Esophagus muscularis mucosa (tissue), 4 donors: ENCODE data around the gene PEX14. TPM values are rescaled to one million over a fixed set of nuclear protein-coding genes. Genes with fewer than 3 reads are reported as not detected.

ENCODE experiments used
- DNase-seq: peaks from one replicate; pipeline ENCODE4 v3.0.0-alpha.2; 2017; ENCODE audit errors: extremely low spot score
- H3K27ac ChIP-seq, 4 donors: fragments of 200-600 bp; sonication (generic); replicated peaks in 1 of 4; 1 replicate in 3 of 4; 2 replicates in 1 of 4; pipeline ENCODE4 v1.5.1; 2016 to 2019; ENCODE audit warnings: mild to moderate bottlenecking in 1 of 4
- H3K27me3 ChIP-seq, 4 donors: fragments of 200-600 bp; sonication (generic); one replicate each; pipeline versions ENCODE4 v1.5.1 to v1.6.0; 2016 to 2019
- H3K36me3 ChIP-seq, 4 donors: fragments of 200-600 bp; sonication (generic); one replicate each; pipeline ENCODE4 v1.5.1; 2016 to 2019
- H3K4me1 ChIP-seq, 4 donors: fragments of 200-600 bp; sonication (generic); one replicate each; pipeline ENCODE4 v1.5.1; 2016 to 2019
- H3K4me3 ChIP-seq, 4 donors: fragments of 200-600 bp; sonication (generic); 1 replicate in 2 of 4; 2 replicates in 2 of 4; pipeline ENCODE4 v1.5.1; 2016 to 2019; ENCODE audit warnings: mild to moderate bottlenecking in 4 of 4, moderate library complexity in 1 of 4
- H3K9me3 ChIP-seq, 4 donors: fragments of 200-600 bp; sonication (generic); 1 replicate in 3 of 4; 2 replicates in 1 of 4; pipeline ENCODE4 v1.5.1; 2016 to 2019
- CTCF ChIP-seq, 3 experiments: fragments of 200-600 bp in 2 of 3; fragments of 450-650 bp in 1 of 3; sonication (generic) in 2 of 3; IDR thresholded peaks; one replicate each; pipeline ENCODE4 v1.5.1; 2017 to 2019; ENCODE audit warnings: antibody characterized with exemption in 3 of 3, mild to moderate bottlenecking in 2 of 3, moderate library complexity in 1 of 3
- EP300 ChIP-seq: sonication (generic); formaldehyde crosslinking; IDR thresholded peaks from one replicate; pipeline ENCODE4 v1.6.1; 2017; ENCODE audit warnings: antibody characterized with exemption
- POLR2A ChIP-seq: fragments of 450-650 bp; IDR thresholded peaks from one replicate; pipeline ENCODE4 v1.6.1; 2017; ENCODE audit warnings: antibody characterized with exemption, moderate library complexity, mild to moderate bottlenecking, low read depth
- POLR2AphosphoS5 ChIP-seq, 2 donors: sonication (generic); formaldehyde crosslinking; IDR thresholded peaks; one replicate each; pipeline ENCODE4 v1.6.1; 2017; ENCODE audit warnings: antibody characterized with exemption in 2 of 2
- WGBS: methylation state at CpG from one replicate; pipeline ENCODE4 v1.1.5; 2018; 5-methylcytosine and 5-hydroxymethylcytosine counted together
- intact Hi-C: fragments of 100-400 bp; cut with DNase I; formaldehyde crosslinking; loops from one replicate; pipeline ENCODE4 v1.15.1; 2023
- total RNA-seq, 4 donors: library from RNA; depleted of rRNA; stranded (reverse); fragments of >200 nt; gene quantifications; one replicate each; pipeline versions ENCODE4 v1.1.0 to v1.2.1, GENCODE V29; 2016

The PEX14 gene
- total RNA-seq, 4 donors from 2014 or later, result 16.2 to 24.2 (median 20.1) TPM

GRCh38 chr1:10622910-10623685 lies 148.3 kb downstream of the PEX14 start:
- no peak for TF ChIP-seq CTCF (IDR thresholded peaks at IDR 0.05)
- intact Hi-C loops, result no loop called here
- Histone ChIP-seq H3K9me3 (no peaks in the 10 kb centered on the region), H3K27me3 (no peaks in the 10 kb centered on the region), H3K27ac (peak overlapping the region; percentile 20 to 76 (median 55)), H3K4me1 (peaks cover 0 to 19% (median 13%) of the 10 kb centered on the region in 4 donors), H3K4me3 (no peak overlapping the region), H3K36me3 (peaks cover 11 to 45% (median 31%) of the 10 kb centered on the region in 4 donors)
- WGBS, result 77% methylated on average over 24 of the region's 24 CpGs
- DNase-seq, result no peak

GRCh38 chr1:10623686-10624145 lies 149.0 kb downstream of the PEX14 start:
- intact Hi-C loops, result no loop called here
- Histone ChIP-seq H3K4me3 (no peak overlapping the region), H3K9me3 (no peaks in the 10 kb centered on the region), H3K4me1 (peaks cover 4 to 25% (median 19%) of the 10 kb centered on the region in 4 donors), H3K36me3 (peaks cover 11 to 45% (median 26%) of the 10 kb centered on the region in 4 donors), H3K27me3 (no peaks in the 10 kb centered on the region), H3K27ac (peak overlapping the region in 3 of 4 donors; percentile 20 to 76 (median 68))
- DNase-seq, result no peak
- 100% methylated on average over 10 of the region's 12 CpGs for WGBS
- TF ChIP-seq EP300 (no peak), POLR2A (no peak), CTCF (IDR thresholded peaks at IDR 0.05) (no peak), POLR2AphosphoS5 (IDR thresholded peaks at IDR 0.05) (no peak)

GRCh38 chr1:10624256-10625050 lies 149.7 kb downstream of the PEX14 start:
- TF ChIP-seq POLR2A, result no peak
- TF ChIP-seq POLR2AphosphoS5 (IDR thresholded peaks at IDR 0.05), result no peak
- TF ChIP-seq CTCF (IDR thresholded peaks at IDR 0.05), result no peak
- no peak for TF ChIP-seq EP300
- intact Hi-C loops, result no loop called here
- peaks cover 11 to 47% (median 27%) of the 10 kb centered on the region in 4 donors for H3K36me3 ChIP-seq
- no peaks in the 10 kb centered on the region for H3K9me3 ChIP-seq
- H3K27me3 ChIP-seq, result no peaks in the 10 kb centered on the region
- H3K4me1 ChIP-seq, result peaks cover 11 to 33% (median 26%) of the 10 kb centered on the region in 4 donors
- peak overlapping the region in 2 of 4 donors; percentile 13 to 30 for H3K27ac ChIP-seq
- no peak for DNase-seq
- H3K4me3 ChIP-seq, result no peak overlapping the region
- WGBS, result 91% methylated on average over 20 of the region's 26 CpGs

GRCh38 chr1:10625076-10625475 lies 150.3 kb downstream of the PEX14 start:
- WGBS, result 96% methylated on average over 5 of the region's 9 CpGs
- intact Hi-C loops, result no loop called here
- TF ChIP-seq POLR2AphosphoS5 (IDR thresholded peaks at IDR 0.05) (no peak), EP300 (no peak)
- Histone ChIP-seq H3K9me3 (no peaks in the 10 kb centered on the region), H3K27ac (peak overlapping the region in 2 of 4 donors; percentile 1 to 13), H3K4me1 (peaks cover 11 to 38% (median 31%) of the 10 kb centered on the region in 4 donors), H3K27me3 (no peaks in the 10 kb centered on the region), H3K36me3 (peaks cover 11 to 53% (median 33%) of the 10 kb centered on the region in 4 donors), H3K4me3 (no peak overlapping the region)
- no peak for DNase-seq

- TF ChIP-seq POLR2AphosphoS5 (IDR thresholded peaks at IDR 0.05) (no peak), CTCF (IDR thresholded peaks at IDR 0.05) (no peak), POLR2A (no peak), EP300 (no peak)
- Histone ChIP-seq H3K4me3 (no peak overlapping the region), H3K36me3 (peaks cover 11 to 58% (median 36%) of the 10 kb centered on the region in 4 donors), H3K27ac (peak overlapping the region in 1 of 4 donors; percentile 1), H3K4me1 (peaks cover 11 to 43% (median 33%) of the 10 kb centered on the region in 4 donors), H3K9me3 (no peaks in the 10 kb centered on the region), H3K27me3 (no peaks in the 10 kb centered on the region)
- 76% methylated on average over 5 of the region's 10 CpGs for WGBS
- intact Hi-C loops, result no loop called here
- no peak for DNase-seq
Measured at GRCh38 chr1:10625554-10625953, 150.8 kb downstream of the PEX14 start.
